Lung microvascular endothelial cell (primary cell): Measurements from ENCODE around the gene LMO1. TPM values are rescaled to one million over a fixed set of nuclear protein-coding genes. Genes with fewer than 3 reads are reported as not detected.

Experiments used
- DNase-seq, 2 donors: peaks; one replicate each; pipeline versions ENCODE4 v3.0.0 to v3.0.0-alpha.2; 2010; ENCODE audit warnings: low read depth in 2 of 2
- total RNA-seq: library from RNA; depleted of rRNA; stranded (reverse); fragments of >200 nt; gene quantifications from 2 replicates; pipeline ENCODE4 v1.2.1, GENCODE V29; 2014

LMO1 gene
- total RNA-seq, 1 donor from 2014 or later: not detected

DNA sequence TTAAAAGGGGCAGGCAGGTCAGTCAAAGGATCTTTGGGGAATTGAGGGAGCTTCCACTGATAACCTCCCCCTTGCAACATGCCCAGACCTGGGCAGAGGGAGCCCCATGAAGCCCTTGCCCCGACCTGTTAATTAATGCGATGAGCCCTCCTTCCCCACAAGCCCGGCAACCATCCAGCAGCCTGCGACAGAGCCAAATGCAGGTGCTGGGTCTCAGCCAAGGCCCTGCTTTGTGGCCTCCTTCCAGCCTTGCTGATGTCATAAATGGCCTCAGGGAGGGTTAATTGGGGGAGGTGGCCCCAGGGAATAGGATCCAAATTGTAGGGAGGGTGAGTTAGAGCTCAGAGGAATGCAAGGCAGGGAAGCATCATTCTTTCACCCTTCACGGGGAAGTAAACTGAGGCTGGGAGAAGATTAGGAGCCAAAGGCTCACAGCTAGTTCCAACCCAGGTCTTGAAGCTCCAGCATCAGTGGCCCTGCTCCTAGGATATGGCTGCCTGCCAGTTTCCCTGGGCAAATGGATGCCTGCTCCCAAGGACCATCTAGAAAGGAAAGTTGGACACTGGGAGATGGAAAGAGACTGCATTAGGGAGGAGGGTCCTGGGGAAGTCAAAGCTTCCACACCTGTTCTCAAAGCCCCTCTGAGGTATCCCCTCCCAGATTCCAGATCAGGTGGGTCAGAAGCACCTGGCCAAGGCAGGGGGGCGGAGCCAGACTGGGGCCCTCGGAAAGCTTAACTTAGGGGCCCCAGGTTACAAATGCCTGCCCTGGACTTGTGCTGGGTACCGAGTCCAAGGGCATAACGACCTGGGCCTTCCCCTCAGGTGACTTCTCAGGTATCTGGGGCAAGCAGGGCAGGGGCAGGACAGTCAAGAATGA is 34.1 kb downstream of the LMO1 start:
- peak in 1 of 2 donors; percentile 35 for DNase-seq

DNA sequence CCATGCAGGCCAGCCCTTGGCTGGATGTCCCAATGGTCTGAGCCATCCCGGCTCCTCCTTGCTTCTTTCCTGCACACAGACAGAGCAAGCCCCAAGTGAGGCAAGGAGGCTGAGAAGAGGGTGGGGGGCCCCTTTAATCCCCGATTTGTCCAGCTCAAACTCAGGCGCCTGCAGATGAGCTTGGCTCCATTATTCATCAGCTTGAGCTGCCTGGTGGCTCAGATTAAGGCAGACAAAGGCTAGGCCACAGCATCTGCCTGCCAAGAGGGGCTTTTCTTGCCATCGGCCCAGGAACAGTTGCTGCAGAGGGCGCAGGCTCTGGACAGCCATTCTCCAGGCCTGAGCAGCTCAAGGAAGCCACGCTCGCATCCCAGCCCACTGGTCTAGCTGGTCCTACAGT is 35.4 kb downstream of the LMO1 start:
- no peak for DNase-seq

DNA sequence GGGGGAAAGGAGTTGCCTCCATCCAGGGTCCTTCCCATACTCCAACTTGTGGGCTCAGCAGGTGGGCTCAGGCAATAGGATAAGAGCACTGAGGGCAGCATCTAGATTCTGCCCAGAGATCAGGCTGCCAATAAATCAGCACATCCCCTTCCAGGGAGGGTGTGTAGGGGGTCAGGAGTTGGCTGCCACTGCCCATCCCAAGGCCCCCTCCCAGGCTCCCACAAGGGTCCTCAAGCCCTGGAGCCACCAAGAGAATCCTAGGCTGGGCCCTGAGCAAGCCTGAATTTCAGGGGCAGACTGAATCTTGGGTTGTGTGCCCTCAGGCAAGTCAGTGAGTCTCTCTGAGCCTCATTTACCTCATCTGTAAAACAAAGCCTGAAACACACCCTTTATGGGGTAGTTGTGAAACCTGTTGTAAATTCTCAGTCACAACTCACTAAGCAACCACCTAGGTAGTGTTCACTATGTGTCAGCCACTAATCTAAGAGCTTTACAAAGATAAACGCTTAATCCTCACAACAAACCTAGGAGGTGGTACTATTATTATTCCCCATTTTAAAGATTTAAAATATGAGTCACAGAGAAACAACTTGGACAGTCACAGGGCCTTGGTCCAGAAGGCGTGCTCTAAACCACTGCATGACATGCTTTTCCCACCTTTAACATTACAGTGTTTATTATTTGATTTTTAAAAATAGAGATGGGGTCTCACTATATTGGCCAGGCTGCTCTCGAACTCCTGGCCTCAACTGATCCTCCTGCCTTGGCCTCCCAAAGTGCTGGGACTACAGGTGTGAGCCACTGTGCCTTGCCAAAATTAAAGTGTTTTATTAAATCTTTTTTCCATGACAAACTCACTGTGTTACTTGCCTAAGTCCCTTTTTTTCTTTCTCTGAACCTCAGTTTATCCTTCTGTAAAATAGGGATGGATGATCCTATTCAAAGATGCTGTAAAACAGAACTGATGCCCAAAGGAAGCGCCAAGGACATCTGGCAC is 36.2 kb downstream of the LMO1 start:
- DNase-seq: no peak

DNA sequence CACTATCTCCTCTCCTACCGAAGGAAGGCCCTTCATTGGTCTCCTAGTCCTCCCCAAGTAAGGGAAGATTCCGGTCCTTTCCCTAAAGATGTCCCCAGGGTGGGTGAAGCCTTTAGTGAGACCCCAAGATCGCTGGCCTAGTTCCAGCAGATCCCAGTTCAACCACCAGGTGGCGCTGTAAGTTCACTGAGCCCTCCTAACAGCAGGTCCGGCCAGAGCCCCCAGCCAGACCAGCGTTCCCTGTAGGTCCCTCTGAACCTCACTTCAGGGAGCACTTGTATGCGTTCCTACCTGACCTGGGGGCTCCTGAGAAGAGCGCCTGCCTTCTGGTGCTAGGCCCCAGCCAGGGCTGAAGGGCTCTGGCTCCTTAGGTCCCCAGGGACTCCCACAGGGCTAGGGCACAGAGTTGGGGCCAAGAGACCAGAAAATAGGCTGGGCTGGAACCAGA is 38.1 kb downstream of the LMO1 start:
- peak; percentile 59 to 78 for DNase-seq

DNA sequence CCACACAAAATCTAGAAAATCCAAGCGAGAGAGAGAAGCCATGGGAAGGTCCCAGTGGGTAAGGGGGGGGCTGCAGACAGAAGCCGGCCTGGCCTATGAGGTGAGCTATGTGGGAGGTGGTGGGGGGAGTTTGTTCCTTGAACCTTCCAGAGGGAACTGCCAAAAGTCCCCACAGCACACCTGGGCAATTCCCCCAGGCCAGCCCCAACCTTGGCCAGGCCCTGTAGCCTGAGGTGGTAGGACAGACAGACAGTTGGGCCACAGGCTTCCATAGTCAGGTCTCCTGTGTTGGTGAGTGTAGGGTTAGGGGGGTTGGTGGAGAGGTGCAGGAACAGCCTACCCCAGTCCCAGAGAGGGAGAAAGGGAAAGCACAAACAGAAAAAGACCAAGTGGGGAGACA is 39.0 kb downstream of the LMO1 start:
- no peak for DNase-seq

DNA sequence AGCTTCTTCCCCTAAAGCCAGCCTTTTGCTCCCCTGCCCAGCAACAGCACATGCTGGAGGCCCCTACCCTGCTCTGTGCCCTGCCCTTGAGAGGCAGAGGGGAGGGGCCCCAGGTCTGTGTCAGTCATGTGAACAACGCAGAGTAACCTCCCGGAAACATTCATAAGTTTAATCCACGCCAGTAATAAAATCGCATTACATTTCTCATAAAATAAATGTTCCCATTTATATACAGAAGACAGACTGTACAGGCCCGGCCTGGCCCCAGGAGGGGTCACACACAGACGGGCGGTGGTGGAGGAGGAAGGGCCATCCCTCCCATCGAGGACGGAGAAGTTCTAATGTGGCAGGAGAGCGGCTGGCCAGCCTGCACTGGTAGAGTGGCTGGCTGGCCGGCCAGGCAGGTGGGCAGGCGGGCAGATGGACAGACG is 39.5 kb downstream of the LMO1 start:
- no peak for DNase-seq

DNA sequence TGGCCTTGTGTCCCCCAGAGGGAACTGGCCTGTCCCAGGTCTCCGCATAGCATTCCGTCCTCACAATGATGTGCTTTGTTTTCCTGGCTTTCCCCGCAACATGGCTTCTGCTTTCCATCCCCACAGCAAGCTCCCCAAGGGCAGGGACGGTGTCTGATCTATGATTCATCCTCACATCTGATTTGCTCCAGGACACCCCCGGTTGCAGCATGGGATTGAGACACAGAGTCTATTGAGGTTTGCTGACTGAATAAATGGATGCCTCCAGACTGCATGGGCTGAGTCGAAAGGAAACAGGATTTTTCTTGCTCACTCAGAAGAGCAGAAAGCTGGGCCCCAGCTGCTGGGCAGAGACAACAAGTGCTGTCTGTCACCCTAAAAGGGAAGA is 40.2 kb downstream of the LMO1 start:
- no peak for DNase-seq

DNA sequence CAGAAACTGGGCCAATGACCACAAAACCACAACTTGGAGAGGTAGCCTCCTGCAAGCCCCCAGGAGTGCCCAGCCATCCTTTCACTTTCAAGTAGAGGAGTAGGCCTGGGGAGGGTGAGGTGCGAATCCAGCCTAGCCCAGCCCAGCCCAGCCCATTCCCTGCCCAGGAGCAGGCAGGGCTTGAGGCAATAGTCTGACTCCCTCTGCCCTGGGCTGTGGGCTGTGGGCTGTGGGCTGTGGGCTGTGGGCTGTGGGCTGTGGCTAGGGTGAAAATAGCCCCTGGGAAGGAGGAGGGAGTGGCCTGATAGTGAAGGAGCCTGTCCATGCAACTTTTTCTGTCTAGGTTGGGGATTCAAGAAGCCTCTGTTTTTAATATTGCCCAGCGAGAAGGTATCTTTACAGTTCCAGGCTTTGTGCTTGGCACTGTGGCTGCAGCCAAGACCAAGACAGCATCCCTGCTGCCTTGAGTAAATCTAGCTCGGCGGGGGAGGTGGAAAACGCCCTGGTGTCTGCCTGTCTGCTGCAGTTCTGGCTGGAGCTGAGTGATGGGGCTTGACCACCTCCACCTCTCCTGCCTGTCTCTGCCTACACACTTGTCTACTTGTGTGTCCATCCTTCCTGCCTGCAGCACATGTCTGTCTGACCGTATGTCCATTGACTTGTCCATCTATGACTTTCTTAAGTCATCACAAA is 40.7 kb downstream of the LMO1 start:
- no peak for DNase-seq

DNA sequence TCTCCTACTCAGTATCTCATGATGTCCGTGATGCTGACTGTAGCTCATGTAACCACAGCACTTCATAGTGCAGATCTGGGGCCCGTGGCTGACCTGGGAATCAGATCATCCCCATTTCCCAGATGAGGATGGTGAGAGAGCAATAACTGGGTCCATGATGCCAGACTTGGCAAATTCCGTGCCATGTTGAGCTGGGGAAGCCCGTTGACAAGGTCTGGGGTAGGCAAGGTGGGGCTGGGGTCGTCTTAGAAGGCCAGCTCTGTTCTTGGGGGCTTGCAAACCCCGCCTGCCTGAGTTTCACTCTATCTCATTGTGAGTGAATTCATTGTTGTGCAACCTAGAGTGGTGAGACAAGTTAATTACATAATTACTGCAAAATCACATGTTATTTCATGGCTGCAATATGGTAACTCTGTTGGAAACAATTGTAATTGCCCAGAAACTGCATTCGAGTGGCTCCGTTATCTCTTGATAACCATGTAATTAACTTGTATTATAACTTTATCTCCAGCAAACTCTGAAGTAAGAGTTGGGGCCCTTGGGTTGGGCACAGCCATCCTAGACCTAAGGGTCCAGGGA is 41.7 kb downstream of the LMO1 start:
- DNase-seq: no peak

DNA sequence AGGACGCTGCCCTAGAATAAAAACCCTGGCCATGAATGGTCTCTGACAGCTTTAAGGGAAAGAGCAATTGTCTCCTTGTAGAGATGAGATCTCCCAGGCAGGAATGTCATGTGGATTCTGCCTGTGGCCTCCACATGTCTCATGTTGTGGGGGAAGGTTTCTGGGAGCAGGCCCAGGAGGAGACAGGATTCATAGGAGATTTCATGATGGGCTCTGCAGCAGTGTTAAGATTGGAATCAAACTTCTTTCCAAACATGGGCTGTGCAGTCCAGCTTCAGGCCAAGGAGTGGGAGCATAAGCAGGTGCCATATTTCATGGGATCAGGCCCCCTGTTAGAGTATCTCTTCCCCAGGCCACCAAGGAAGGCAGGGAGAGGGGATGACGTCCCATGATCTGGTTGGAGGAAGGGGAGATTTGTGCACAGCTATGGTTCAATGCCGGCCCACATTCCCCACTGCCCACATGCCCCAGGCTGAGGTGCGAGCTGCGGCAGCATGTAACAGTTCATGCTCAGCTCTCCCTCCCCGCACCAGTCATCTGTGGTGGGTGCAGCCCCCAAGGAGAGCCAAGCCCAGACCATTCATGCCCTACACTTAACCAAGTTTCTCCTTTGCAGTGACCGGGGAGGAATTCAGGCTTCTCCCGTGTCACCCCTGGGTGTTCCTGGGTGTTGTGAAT is 42.5 kb downstream of the LMO1 start:
- no peak for DNase-seq

DNA sequence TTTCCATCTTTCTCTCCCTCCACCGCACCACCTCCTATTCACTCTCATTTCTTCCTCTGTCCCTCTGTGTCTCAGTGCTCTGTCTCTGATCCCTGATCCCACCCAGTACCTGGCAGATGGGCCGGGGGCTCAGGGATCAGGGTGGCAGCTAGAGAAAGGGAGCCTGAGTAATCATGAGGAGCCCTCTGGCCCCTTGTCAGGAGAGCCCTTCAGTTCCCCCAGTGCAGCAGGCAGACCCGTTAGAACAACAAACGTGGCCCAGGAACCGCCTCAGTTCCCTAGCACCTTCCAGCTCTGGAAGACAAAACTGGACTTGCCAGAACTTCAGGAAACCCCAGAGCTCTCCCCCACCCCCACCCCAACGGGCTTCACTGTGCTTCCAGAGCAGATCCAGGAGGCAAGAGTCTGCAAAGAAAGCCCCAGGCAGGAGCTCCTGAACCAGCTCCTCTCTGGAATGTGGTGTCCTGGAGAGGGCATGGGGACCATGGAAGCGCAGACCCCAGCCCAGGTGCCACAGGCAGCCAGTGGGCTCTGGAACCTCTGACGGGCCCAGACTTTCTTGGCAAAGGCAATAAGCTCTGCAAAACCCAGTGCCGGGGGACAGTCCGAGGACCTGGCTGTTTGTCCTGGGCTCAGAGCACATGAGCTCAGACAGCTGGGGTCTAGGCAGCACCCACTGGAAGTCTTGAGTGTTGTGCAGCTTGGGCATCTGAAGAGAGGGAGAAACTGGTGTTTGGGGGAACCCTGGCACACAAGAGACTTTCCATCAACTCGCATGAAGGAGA is 43.2 kb downstream of the LMO1 start:
- no peak for DNase-seq

DNA sequence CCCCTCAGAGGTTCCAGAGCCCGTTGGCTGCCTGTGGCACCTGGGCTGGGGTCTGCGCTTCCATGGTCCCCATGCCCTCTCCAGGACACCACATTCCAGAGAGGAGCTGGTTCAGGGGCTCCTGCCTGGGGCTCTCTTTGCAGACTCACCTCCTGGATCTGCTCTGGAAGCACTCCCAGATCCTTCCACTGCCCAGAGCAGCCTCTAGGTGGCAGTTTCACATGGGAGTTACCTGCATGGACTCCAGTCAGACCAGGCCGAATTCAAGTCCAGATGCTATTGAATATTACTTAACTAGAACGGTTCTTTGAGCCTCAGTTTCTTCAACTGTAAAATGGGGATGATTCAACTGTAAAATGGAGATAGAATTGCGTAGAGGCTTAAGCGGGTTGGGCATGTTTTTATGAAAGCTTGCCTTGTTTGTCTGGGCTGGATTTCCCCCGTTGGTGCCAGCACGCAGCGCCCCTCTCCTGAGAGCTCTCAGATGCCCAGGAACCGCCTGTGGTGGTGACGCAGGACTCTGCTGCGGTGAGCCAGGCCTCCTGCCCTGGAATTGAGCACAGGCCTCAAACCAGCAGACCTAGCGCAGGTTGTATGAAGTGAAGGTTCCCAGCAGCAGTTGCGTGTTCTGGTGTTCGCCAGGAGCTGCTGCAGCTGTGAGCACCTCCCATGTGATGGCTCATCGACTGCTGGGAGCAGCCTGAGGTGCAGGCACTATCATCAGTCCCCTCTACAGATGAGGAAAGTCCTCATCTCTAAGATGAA is 44.2 kb downstream of the LMO1 start:
- peak; percentile 66 to 70 for DNase-seq

DNA sequence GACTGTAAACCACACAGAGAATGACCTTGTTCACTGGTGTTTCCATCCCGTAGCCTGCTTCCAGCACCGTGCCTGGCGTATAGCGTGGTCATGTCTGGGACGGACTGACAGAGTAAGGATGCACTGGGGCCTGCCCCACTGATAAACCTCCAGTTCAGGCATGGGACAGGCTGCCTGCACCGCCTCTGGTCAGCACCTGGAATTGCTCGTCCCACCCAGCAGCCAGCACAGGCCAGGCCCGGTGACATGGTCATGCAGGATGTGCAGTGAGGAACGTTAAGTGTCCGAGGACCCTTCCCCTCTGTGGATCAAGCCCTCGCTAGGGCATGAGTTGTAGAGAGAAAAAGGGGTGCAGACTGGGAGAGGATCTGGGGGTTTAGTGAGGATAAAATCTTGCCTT is 44.8 kb downstream of the LMO1 start:
- no peak for DNase-seq

DNA sequence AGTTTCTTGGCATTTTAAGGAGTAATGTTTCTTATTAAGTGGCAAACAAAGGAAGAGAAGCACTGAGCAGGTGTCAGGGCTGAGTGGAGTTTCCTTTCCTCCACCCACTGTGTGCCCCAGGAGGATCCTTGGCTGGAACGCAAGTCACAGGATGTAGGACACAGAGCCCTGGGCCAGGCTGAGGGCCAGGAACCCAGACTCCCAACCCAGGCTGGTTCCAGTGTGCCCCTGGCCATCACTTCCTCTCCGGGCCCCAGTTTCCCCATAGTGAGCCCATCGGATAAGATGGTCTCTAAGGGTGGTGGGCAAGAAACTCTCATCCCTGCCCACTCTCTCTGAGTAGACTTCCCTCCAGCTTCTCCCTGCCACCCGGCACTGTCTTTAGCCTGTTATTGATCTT is 45.3 kb downstream of the LMO1 start:
- DNase-seq: no peak

DNA sequence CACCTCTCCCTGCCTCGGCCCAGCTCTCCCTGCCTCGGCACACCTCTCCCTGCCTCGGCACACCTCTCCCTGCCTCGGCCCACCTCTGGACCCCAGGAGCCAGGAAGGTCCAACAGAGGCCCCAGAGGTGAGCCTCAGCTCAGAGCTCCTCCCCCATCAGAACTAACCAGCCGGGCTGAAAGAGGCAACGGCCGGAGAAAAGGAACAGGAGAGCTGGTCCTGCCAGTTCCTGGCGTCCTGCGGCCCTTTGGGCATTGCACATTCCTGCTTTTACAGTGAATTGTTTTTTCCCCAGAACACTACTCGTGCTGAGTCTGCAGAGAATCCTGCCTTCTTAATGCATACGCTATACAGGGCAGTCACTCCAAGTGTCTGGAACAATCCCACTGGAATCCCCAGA is 45.8 kb downstream of the LMO1 start:
- DNase-seq: no peak

DNA sequence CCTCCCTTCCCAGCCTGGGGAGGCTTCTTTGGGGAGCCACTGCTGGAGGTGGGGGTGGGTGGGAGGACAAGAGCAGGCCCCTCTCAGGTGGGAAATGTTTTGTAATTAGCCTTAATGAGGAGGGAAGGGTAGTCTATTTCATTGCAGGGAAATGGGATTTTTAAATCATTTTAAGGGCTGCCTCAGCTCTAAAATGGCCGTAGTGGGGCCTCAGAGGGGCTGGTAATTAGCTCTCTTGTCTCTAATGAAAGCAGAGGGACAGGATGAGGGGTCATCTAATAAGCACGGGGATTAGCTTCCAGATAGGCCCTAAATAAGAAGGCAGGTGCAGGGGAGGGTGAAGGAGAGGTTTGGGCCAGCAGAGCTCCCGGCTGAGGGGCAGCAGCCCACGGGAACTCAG is 46.5 kb downstream of the LMO1 start:
- no peak for DNase-seq

DNA sequence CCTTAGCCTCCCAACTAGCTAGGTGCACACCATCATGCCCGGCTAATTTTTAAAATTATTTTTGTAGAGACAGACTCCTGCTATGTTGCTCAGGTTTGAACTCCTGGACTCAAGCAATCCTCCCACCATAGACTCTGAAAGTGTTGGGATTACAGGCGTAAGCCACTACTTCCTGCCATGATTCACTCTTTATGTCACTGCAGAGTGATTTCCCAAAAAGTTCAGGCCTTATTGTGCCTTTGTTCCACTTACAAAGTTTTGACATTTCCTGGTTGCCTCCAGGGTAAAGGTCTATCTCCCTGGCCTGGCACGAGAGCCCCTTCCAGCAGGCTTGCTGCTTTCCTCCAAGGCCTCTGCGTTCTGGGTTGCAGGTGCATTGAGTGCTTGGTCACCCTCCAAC is 50.3 kb downstream of the LMO1 start:
- DNase-seq: no peak

DNA sequence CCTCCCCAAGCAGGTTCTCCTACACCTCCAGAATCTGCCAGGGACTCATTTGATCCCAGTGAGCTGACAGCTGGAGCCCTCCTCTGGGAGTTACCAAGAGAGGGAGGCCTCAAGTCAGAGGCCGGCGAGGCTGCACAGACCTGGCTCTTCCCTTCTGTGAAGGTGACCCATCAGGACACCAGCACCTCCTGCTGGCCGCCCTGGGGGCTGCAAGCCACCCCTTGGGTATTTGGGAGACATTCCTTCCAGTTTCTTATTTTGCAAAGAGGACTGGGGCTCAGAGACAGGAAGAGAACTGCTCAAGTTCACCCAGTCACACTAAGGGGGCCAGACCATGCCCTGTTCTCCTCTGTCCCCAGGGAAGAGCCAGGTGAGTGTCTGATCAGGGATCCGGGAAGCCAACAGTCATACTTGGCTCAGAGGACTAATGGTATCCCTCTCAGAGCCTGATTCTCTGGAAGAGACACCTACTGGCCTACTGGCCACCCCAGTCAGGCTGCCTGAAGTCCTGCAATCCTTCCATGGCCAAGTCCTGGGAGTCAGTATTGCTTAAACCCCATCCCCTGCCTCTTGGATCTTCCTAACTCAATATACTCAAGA is 54.4 kb downstream of the LMO1 start:
- peak in 1 of 2 donors; percentile 10 for DNase-seq
